Measurements from ENCODE around the gene PDGFC.

DNA sequence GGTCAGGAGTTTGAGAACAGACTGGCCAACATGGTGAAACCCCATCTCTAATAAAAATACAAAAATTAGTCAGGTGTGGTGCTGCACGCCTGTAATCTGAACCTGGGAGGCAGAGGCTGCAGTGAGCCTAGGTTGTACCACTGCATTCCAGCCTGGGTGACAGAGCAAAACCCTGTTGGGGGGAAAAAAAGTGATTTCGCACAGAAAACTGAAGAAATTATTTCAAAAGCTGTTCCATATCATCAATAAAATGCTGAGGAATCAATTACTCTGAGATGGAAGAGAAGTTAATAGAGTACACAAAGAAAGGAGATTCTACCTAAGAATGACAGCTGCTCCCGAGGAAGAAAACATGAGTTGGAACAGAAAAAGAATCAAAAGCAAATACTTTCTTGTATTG is 95.9 kb downstream of the PDGFC start:
- TF ChIP-seq USF2 (IDR thresholded peaks at IDR 0.05; ENCODE audit: low read length) (no peak), JUN (IDR thresholded peaks at IDR 0.05; ENCODE audit: low read depth, low read length) (no peak), HDAC2 (IDR thresholded peaks at IDR 0.05; ENCODE audit: borderline replicate concordance in 1 of 2, low read depth in 2 of 2, low read length in 2 of 2) (no peak)
